Non-pigmented ciliary epithelial cell (primary cell): ENCODE measurements around the gene POLRMT.
"Not testable (repeated sequence)": the region's sequence is repeated elsewhere in the genome, so short reads cannot be mapped to it uniquely, and the experiment has no call there.

Source experiments
- DNase-seq: peaks from one replicate; pipeline ENCODE4 v3.0.0-alpha.2; 2010; ENCODE audit warnings: low read depth

POLRMT gene

DNA sequence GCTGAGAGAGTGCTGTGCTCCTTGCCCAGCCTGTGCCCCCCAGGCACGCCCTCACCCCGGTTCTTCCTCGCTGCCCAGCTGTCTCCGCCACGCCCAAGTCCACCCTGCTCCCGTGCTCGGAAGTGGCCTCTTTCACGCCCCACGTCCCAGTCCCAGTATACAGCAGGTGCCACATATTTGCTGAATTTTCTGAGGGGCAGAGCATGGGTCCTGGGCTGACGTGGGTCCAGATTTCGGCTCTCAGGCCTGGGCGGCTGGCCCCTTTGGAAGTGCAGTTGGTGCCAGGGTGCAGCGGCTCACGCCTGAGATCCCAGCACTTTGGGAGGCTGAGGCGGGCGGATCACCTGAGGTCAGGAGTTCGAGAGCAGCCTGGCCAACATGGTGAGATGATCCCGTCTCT lies 40.3 kb downstream of the POLRMT start:
- DNase-seq, result no peak

DNA sequence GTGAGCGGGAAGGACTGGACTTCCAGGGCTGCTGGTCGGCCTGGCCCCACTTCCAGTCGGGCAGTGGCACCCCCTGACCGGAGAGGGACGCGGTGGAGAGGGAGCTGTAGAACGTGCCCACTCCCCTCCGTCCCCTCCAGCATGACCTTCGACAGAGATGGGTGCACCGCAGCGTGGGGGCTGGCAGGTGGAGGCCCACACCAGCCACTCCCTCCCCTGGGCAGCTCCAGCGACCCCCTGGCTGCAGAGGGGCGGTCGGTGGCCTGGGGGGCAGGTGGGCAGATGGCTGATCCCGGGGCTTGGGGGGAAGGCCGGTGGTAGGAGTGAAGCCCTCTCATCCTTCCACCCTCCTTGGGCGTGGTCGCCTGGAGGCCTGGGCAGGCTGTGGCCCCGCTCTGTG lies 41.2 kb downstream of the POLRMT start:
- DNase-seq, result no peak

DNA sequence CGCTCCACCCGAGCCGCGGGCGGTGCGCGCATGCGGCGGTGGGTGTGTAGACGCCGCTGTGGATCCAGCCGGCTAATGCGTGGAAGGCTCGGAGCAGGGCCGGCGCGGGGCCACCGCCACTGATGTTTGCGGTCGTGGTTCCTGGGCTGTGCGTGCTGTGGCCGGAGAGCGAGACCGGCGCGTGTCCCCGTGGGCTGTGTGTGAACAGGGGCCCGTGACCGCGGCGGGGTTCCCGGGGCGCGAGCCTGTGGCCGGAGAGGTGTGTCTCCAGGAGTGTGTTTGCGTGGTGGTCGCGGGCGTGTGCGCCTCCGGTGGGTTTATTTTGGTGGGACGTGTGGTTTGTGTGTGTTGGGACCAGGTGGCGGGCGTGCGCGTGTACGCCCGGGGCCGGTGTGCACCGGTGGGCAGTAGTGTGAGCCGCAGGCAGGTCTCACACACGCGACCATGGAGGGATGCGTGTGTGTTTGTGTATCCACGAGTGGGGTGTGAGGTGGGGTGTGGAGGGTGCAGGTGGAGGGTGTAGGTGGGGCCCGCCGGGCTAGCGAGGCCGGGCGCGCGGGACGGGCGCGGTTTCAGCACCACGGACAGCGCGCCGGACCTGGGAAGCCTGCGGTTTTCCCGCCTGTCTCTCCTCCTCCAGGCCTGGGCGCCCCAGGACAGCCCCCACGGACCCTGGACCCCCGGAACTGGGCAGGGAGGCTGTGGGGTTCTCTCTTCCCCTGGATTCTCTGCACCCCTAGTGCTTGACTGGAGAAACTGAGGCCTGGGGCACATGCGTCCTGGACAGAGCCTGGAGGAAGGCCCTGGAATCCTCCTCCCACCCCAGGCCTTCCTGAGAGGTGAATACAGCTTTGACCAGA lies 42.0 kb downstream of the POLRMT start:
- DNase-seq, result no peak

DNA sequence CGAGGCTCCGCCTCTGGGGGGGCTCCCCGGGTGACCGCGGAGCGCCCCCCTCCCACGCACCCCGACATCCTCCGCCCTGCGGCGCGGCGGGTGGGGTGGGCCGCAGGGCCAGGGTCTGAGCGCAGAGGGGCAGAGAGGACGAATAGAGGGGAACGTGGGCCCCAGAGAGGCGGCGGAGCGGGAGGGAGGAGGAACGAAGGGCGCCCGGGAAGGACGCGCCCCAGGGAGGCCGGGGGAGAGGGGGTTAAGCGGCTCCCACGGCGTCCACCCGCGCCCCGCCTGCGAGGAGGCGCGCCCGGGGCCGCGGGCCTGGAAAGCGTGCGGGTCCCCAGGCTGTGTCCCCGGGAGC lies 42.6 kb downstream of the POLRMT start:
- no peak for DNase-seq

DNA sequence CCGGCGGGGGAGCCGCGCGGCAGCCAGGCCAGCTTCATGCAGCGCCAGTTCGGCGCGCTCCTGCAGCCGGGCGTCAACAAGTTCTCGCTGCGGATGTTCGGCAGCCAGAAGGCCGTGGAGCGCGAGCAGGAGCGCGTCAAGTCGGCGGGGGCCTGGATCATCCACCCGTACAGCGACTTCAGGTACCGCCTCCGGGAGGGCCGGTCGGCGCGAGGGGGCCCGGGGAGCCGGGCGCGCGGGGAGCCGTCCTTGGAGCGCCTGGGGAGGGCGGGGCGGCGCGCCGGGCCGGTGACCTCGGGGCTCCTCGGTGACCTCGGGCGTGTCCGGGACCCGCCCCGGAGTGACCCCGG lies 43.0 kb downstream of the POLRMT start:
- no peak for DNase-seq

DNA sequence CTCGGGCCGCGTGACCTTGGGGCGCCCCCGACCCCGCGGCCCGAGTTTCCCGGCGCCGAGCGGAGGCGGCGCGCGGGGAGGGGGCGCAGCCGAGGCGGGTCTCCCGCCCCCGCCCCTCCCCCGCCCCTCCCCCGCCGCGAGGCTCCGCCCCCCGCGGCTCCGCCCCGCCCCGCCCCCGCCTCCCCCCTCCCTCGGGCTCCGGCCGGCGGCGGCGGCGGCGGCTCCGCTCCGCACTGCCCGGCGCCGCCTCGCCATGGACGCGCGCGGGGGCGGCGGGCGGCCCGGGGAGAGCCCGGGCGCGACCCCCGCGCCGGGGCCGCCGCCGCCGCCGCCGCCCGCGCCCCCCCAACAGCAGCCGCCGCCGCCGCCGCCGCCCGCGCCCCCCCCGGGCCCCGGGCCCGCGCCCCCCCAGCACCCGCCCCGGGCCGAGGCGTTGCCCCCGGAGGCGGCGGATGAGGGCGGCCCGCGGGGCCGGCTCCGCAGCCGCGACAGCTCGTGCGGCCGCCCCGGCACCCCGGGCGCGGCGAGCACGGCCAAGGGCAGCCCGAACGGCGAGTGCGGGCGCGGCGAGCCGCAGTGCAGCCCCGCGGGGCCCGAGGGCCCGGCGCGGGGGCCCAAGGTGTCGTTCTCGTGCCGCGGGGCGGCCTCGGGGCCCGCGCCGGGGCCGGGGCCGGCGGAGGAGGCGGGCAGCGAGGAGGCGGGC lies 43.5 kb downstream of the POLRMT start, which contains the start of gene HCN2:
Gene HCN2 (plus strand): TSS at position 189 of the 703 bp plus-strand sequence. CDS start 65 bp downstream, at position 254.
- DNase-seq, result no peak

DNA sequence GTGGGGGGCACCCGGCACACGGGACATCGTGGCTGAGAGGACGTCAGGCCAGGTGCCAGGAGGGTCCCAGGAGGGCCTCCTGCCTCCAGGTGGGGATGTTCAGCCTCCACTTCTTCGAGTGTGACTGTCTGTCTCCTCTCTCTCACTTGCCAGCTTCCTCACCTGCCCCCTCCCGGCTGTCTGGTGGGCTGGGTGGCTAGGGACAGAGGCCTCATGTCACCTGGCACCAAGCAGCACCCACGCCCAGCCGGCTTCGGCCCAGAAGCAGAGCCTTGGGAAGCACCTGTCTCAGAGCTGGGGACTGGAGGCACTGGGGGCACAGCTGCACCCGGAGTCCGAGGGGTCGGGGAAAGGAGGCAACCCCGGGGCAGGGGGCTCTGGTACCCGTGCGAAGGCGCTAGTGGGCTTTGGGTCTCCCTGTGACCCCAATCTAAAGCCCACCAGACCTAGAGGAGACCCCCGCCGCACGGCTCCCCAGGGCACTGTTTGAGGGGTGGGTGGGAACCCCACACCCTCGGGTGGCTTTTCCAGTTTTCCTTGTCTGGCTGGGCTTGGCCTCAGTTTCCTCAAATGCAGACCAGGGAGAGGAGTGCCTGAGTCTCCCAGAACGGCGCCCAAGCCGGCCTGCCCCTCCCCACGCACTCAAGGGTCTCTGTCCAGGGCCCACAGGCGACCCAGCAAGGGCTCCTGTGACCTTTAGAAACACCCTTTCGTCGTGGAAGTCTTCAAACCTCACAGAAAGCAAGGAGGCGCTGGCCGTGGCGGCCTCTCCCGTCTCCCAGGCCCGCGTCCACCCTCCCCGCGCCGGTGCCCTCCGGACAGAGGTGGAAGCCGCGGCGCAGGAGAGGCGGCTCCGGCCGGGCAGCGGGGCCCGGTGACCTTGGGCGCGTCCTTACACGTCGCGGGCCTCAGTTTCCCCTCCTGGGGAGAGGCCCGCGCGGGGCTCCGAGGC lies 44.3 kb downstream of the POLRMT start:
- no peak for DNase-seq

DNA sequence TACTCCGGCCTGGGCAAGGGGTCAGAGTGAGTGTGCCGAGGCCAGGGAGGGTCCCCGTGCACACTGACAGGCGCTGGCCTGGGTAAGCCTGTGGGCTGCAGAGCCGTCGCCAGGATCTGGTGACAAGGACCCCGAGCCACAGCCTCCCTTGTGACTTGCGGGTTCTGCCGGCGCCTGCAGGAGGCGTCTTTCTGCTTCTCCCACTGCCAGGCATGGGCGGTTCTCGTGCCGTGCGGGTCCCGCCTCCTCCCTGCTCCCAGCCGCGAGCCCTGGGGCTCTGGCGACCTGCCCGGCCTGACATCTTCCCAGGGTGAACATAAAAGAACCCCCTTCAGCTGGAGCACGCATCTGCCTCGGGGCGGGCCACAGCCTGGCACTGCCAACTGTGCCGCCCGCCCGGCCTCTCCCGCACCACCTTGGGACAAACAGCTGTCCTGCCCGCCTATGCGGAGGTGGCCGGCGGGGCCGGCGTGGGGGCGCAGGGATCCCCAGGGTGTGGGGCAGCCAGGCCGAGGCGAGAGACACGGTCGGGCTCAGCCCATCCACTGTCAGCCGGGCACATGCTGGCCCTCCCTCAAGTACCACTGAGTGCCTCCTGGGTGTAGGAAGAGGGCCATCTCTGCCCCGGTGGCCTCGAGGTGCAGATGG lies 45.1 kb downstream of the POLRMT start:
- DNase-seq, result no peak

DNA sequence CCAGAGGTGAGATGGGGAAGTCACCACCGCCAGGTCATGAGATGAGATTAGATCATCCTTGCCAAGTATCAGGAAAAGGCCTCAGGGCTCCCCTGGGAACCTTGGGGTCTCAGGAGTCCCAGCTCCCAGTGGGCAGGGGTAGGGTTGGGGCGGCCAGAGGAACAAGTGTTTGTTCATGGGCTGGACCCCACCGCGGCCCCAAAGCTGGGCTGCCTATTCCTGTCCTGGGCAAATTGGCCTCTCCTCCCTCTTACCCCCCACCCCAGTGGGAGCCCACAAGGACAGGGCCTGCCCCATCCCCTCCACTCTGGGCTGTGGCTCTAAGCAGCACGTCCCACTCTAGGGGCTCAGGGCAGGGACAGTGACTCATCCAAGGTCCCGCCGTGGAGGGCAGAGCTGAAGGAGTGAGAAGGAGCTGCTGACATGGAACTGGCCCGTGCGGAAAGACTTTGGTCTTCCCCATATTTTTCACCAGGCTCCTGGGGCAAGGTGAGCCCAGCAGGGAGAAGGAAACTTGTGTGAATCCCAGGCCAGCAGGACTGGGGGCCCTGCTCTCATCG lies 47.7 kb downstream of the POLRMT start:
- DNase-seq, result no peak

DNA sequence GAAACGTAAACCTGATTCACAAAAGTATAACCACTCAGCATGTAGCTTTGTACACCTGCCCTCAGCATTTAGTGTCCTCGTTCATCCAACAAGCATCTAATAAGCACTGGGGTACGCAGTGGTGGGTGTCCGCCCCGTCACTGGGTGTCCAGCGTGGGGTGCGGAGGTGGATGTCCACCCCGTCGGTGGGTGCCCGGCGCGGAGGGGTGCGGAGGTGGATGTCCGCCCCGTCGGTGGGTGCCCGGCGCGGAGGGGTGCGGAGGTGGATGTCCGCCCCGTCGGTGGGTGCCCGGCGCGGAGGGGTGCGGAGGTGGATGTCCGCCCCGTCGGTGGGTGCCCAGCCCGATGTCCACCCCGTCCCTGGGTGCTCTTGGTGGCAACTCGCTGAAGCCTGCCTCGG lies 48.2 kb downstream of the POLRMT start:
- not testable (repeated sequence) for DNase-seq

DNA sequence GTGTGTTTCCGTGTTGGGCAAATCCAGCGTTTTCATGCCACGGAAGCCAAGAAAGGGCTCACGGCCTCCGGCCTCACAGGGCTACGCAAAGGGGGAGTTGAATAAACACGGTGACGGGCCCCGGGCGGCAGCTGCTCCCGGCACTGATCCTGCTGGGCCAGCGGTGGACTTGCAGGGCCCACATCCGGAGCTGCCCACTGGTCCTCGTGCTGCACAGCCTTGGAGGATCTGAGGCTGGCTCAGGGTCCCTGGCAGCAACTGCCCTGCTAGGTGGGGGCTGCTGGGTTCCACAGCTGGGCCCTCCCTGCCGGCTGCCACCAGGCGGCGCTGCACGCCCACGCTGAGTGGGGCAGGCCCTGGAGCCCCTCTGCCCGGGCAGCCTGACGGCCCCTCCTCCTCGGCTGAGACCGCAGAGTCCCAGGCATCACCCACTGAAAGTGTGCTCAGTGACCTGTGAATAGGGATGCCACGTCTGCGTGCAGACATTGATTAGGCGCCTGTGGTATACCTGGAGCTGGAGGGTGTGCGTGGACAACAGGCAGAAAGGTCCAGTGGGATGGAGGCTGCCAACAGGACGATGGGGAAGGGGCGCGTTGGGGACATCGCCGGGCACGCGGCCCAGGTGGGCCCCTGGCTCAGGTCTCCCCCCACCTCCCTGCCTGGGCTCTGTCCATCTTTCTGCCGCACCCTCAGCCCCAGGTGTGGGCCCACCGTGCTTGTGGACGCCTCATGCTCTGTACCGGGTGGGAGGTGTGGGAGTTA lies 48.9 kb downstream of the POLRMT start:
- DNase-seq, result no peak

DNA sequence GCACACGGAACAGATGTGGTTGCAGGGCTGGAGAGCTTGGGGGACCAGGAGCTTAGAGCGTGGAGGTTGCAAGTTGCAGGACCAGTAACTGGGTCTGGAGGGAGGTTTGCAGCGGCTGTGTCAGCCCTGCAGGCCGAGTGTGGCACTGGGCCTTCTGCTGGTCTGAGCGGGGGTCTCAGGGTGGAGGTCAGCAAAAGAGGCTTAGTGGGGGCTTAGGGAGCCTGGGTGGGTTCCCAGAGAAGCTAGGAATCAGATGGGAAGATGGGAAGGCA lies 49.4 kb downstream of the POLRMT start:
- DNase-seq, result no peak

DNA sequence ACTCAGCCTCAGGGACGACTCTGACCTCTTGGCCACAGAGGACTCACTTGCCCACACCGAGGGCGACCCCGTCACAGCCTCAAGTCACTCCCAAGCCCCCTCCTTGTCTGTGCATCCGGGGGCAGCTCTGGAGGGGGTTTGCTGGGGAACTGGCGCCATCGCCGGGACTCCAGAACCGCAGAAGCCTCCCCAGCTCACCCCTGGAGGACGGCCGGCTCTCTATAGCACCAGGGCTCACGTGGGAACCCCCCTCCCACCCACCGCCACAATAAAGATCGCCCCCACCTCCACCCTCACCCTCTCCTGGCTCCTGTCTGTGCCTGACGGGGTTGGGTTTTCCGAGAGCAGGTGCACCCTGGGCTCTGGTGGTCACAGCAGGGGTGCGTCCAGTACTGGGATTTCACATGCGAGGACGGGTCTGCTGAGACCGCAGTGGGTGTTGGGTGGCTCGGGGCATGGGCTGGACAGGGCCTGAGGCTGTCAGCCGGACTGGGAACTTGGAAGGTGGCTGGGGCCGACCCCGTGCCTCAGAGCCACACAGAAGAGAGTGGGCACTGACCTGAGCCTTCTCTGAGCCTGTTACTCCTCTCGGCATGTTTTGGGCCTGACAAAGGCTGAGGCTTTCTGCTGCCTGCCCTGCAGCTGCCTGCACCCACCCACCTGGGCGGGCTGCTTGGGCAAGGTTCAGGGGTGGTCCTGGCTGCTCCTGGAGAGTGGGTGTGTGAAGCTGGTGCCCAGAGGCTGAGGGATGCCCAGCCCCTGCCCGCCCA lies 50.0 kb downstream of the POLRMT start:
- no peak for DNase-seq

DNA sequence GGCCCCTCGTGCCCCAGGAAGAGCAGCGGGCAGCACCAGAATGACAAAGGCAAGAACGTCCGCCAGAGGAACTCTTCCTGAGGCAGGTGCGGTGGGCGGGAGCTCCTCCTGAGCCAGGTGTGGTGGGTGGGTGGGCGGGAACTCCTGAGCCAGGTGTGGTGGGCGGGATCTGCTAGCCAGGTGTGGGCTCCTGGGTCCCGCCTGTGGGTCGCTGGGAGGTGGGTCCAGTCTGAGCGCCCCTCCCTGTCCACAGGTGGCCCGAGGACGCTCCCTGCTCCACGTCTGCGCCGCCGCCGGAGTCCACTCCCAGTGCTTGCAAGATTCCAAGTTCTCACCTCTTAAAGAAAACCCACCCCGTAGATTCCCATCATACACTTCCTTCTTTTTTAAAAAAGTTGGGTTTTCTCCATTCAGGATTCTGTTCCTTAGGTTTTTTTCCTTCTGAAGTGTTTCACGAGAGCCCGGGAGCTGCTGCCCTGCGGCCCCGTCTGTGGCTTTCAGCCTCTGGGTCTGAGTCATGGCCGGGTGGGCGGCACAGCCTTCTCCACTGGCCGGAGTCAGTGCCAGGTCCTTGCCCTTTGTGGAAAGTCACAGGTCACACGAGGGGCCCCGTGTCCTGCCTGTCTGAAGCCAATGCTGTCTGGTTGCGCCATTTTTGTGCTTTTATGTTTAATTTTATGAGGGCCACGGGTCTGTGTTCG lies 50.7 kb downstream of the POLRMT start:
- DNase-seq, result no peak

DNA sequence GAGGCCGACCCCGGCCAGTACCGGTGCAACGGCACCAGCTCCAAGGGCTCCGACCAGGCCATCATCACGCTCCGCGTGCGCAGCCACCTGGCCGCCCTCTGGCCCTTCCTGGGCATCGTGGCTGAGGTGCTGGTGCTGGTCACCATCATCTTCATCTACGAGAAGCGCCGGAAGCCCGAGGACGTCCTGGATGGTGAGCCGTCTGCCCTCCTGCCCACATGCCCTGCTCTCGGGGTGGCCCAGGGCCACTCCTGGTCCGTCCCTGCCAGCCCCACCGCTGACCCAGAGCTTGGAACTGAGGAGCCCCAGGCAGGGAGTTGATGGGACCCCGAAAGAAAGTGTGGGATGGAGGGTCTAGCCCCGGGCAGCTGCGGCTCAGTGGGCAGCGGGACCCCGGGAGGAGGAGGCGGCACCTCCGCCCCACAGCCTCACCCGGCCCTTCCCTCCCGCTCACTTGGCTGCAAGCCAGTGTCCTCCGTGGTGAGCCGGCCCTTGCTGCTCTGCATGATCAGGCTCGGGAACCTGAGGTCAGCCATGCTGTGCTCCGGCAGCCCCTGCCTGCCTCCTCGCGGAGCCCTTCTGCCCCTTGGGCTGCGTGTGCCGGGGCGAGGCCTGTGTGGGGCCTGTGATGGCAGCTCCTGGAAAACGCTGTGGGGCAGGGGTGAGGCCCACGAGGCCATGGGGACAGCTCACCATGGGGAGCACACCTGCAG lies 51.8 kb downstream of the POLRMT start:
- no peak for DNase-seq

DNA sequence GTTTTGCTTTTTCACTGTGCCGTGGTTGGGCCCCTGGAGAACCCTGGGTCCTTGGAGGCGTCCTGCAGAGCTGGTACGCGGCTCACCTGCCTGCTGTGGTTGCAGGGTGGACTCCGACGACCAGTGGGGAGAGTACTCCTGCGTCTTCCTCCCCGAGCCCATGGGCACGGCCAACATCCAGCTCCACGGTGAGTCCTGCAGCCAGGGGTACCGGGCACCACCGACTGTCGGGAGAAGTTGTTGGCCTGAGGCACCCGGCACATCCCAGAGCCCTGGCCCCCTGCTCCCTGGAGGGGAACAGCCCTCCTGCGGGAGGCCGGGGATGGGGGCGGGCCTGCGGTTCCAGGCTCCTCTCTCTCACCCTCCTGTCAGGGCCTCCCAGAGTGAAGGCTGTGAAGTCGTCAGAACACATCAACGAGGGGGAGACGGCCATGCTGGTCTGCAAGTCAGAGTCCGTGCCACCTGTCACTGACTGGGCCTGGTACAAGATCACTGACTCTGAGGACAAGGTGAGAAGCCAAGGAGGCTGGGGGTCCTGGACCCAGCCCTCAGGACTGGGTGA lies 53.0 kb downstream of the POLRMT start:
- DNase-seq, result no peak

DNA sequence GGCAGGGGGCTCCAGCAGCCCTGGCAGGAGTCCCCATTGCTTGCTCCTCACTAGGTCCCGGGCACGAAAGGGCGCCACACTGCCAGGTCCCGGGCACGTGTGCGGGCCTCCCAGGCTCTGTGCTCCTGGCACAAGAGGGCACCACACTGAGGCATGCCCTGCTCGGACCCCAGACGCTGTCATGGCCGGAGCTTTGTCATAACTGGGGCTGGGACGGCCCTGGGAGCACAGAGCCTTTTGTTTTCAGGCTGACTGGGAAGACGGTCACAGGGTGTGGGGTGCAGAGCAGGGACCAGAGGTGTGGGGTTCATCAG lies 53.5 kb downstream of the POLRMT start:
- DNase-seq, result no peak

DNA sequence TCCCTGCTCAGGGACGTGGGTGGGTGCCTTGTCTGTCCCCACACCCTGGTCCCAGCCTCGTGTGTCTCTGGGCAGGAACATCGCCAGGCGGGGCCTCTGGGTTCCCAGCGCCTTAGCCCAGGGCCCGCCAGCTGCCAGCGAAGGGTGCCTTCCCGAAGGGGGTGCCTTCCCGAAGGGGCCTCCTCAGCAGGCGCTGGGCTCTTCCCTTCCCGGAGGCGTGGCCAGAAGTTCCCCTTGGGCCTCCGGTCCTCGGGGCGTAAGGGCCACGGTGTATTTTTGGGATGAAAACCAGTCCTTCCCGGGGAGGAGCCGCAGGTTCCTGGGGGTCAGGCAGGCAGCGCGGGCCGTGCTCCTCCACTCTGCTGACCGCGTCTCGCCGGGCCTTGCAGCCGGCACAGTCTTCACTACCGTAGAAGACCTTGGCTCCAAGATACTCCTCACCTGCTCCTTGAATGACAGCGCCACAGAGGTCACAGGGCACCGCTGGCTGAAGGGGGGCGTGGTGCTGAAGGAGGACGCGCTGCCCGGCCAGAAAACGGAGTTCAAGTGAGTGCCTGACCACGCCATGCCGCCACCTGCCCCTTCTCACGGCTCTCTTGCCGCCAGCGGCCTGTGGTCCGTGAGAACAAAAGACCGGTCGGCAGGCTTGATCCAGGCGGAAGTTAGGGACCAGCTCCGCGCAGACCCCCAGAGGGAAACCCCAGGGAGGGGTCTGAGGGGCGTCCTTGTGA lies 54.1 kb downstream of the POLRMT start:
- DNase-seq, result no peak
